ENCODE results near the gene MMP19. TPM values are rescaled to one million over a fixed set of nuclear protein-coding genes. Genes with fewer than 3 reads are reported as not detected.

MMP19 gene, protein sequence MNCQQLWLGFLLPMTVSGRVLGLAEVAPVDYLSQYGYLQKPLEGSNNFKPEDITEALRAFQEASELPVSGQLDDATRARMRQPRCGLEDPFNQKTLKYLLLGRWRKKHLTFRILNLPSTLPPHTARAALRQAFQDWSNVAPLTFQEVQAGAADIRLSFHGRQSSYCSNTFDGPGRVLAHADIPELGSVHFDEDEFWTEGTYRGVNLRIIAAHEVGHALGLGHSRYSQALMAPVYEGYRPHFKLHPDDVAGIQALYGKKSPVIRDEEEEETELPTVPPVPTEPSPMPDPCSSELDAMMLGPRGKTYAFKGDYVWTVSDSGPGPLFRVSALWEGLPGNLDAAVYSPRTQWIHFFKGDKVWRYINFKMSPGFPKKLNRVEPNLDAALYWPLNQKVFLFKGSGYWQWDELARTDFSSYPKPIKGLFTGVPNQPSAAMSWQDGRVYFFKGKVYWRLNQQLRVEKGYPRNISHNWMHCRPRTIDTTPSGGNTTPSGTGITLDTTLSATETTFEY
- total RNA-seq, result 12.4 and 12.6 TPM in 2 replicates

DNA sequence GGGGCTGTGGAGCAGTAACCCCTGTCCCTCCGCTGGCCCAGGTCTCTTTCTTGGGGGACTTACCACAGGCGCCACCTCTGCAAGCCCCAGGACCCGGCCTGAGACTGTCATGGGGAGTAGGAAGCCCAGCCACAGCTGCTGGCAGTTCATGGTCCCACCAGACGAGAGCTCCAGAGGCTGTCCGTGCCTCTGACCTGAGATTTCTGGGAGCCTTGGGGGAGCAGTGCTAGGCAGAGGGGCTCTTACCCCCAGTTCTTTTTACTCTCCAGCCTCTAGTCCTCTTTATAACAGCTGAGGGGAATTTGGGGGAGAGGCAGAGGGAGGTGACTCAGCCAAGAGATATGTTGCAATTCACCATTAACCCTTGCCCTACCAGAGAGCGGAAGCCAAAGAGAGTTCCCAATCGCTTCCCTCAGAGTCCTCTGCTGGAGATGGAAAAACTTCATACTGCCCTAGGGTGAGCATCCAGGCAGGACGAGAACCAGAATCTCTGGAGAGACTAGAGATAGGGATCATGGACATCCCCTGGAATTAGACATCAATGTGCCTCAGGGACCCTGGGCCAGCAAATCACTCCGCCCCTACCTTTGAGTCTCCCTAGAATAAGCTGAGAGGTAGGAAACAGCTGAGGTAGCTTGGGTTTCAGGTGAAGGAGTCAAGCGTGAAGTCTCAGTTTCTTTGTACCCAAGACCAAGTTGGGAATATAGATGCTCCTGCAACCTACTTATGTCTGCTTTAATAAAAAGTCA lies at the start of gene MMP19:
TSS of gene MMP19 (minus strand) at position 256 of the 749 bp plus-strand sequence. CDS start at position 150, 106 bp downstream.

DNA sequence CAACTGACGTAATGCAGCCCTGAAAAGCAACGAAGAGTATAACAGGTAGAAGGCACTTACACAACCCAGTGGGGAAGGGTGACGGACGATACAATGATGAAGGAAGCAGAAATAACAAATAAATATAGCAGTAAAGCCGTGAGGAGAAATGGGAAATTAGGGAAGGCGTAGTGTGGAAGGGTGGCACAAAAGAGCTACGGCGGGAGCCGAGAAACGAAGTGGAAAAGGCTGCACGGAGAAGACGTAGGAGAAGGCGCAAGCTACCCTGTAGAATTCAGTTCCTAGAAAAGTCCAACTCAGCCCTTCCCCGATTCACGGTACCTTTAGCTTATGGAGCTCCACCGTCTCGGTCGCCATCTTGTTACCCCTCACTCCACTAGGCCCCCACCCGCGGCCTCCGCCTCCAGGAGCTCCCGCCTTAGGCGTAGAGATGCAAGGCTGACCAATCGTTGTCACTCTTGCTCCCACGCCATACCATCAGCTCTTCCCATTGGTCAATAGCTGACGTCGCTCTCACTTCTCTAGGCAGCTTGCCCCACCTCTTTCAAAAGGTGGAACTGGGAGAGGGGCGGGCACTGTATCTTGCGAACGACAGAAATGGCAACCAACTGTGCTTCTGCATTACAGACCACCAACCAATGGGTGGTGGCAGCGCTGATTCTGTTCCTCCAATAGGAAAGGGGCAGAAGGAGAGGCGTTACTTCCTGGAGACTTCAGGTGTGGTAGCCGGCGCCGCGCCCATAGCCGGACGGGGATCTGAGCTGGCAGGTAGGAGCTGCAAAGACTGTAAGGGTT lies 25.2 kb downstream of the MMP19 start, which contains the start of the genes ORMDL2 and SARNP:
TSS of gene ORMDL2 (plus strand) at position 697 of the 795 bp plus-strand sequence. CDS start 959 bp downstream, outside the sequence.
TSS of gene SARNP (minus strand) at position 380 of the 795 bp plus-strand sequence. CDS start at position 357, 23 bp downstream.

Other genes with a start within 250 kb of the MMP19 start
- not detected in 2 replicates for gene OR10P1, start 206.0 kb downstream of the MMP19 start, total RNA-seq
- gene ITGA7, start 135.0 kb downstream of the MMP19 start, total RNA-seq, result 2.9 and 3.6 TPM in 2 replicates
- 233 TPM in 2 replicates for gene BLOC1S1, start 126.9 kb downstream of the MMP19 start, total RNA-seq
- 9.8 and 12.3 TPM in 2 replicates for gene RDH5, start 122.5 kb downstream of the MMP19 start, total RNA-seq
- gene CD63, start 113.9 kb downstream of the MMP19 start, total RNA-seq, result 823 and 907 TPM in 2 replicates
- 10.9 and 14.3 TPM in 2 replicates for gene GDF11, start 99.8 kb downstream of the MMP19 start, total RNA-seq
- 88.3 and 122 TPM in 2 replicates for gene SARNP, start 25.2 kb downstream of the MMP19 start, total RNA-seq
- gene ORMDL2, start 24.9 kb downstream of the MMP19 start, total RNA-seq, result 29.1 and 31.1 TPM in 2 replicates
- 39.7 and 41.9 TPM in 2 replicates for gene DNAJC14, start 13.3 kb downstream of the MMP19 start, total RNA-seq
- gene PYM1, start 85.0 kb upstream of the MMP19 start, total RNA-seq, result 43.4 and 47.9 TPM in 2 replicates
- gene DGKA, start 88.2 kb upstream of the MMP19 start, total RNA-seq, result 31.1 and 33.3 TPM in 2 replicates
- 0.89 and 1.0 TPM in 2 replicates for gene PMEL, start 123.1 kb upstream of the MMP19 start, total RNA-seq
- 55.6 and 57.4 TPM in 2 replicates for gene CDK2, start 123.9 kb upstream of the MMP19 start, total RNA-seq
- gene RAB5B, start 131.1 kb upstream of the MMP19 start, total RNA-seq, result 50.9 and 51.9 TPM in 2 replicates
- 12.4 and 14.6 TPM in 2 replicates for gene SUOX, start 154.3 kb upstream of the MMP19 start, total RNA-seq
- 1.2 and 4.4 TPM in 2 replicates for gene IKZF4, start 178.1 kb upstream of the MMP19 start, total RNA-seq
- 2,167 and 2,638 TPM in 2 replicates for gene RPS26, start 199.0 kb upstream of the MMP19 start, total RNA-seq
- gene ERBB3, start 237.2 kb upstream of the MMP19 start, total RNA-seq, result 0.17 and 0.45 TPM in 2 replicates